GM18505 (cell line): ENCODE results near the gene LIPH.
"Not testable (repeated sequence)": the region's sequence is repeated elsewhere in the genome, so short reads cannot be mapped to it uniquely, and the experiment has no call there.

Experiments used
- ATAC-seq: cut with Tn5 transposase; IDR thresholded peaks from one replicate; pipeline ENCODE4 v1.9.1; 2021; ENCODE audit not compliant: unreplicated experiment
- POLR2A ChIP-seq: IDR thresholded peaks from 4 replicates; pipeline ENCODE4 v1.6.1; 2011; ENCODE audit warnings: borderline replicate concordance; ENCODE audit not compliant: insufficient read depth, insufficient read length; ENCODE audit errors: extremely low read depth

LIPH gene

GRCh38 chr3:185552358-185552877 lies at the start of gene LIPH:
LIPH (minus strand) TSS chr3:185552588; CDS start chr3:185552471, 117 bp downstream.
- peak; percentile 55 for TF ChIP-seq POLR2A
- ATAC-seq: no peak

- no peak for TF ChIP-seq POLR2A
- no peak for ATAC-seq
These were observed 43.1 kb upstream of the LIPH start for GRCh38 chr3:185595526-185595925.

- no peak for ATAC-seq
- TF ChIP-seq POLR2A: no peak
These were observed 41.7 kb upstream of the LIPH start for GRCh38 chr3:185594073-185594472.

- no peak for TF ChIP-seq POLR2A
- ATAC-seq: no peak
These were observed 34.3 kb upstream of the LIPH start for GRCh38 chr3:185586686-185587039.

- TF ChIP-seq POLR2A: peak; percentile 87
- peak; percentile 90 for ATAC-seq
These were observed 33.7 kb upstream of the LIPH start, which contains the start of gene SENP2 for GRCh38 chr3:185585859-185586685. SENP2 (plus strand) TSS chr3:185586295; CDS start chr3:185586414, 119 bp downstream.

GRCh38 chr3:185585518-185585858 lies 33.1 kb upstream of the LIPH start:
- no peak for TF ChIP-seq POLR2A
- ATAC-seq: no peak

GRCh38 chr3:185584686-185585085 lies 32.3 kb upstream of the LIPH start:
- no peak for ATAC-seq
- TF ChIP-seq POLR2A: no peak

- TF ChIP-seq POLR2A: no peak
- ATAC-seq: no peak
These were observed 31.5 kb upstream of the LIPH start for GRCh38 chr3:185583925-185584324.

GRCh38 chr3:185582871-185583270 lies 30.5 kb upstream of the LIPH start:
- no peak for TF ChIP-seq POLR2A
- ATAC-seq: no peak

GRCh38 chr3:185582236-185582635 lies 29.8 kb upstream of the LIPH start:
- no peak for ATAC-seq
- no peak for TF ChIP-seq POLR2A

GRCh38 chr3:185575108-185575869 lies 22.9 kb upstream of the LIPH start:
- not testable (repeated sequence) for ATAC-seq

GRCh38 chr3:185572183-185572582 lies 19.8 kb upstream of the LIPH start:
- ATAC-seq: no peak
- no peak for TF ChIP-seq POLR2A

GRCh38 chr3:185561958-185562357 lies 9.6 kb upstream of the LIPH start:
- no peak for ATAC-seq
- no peak for TF ChIP-seq POLR2A
